NCI-H1436 treated with DMSO at 0.1 percent for 48 hours (cell line): ENCODE data around the gene AP1AR.

ENCODE experiments used
- DNase-seq: peaks from one replicate; lab custom pipeline; 2025; lab: John Stamatoyannopoulos, UW

The AP1AR gene

DNA sequence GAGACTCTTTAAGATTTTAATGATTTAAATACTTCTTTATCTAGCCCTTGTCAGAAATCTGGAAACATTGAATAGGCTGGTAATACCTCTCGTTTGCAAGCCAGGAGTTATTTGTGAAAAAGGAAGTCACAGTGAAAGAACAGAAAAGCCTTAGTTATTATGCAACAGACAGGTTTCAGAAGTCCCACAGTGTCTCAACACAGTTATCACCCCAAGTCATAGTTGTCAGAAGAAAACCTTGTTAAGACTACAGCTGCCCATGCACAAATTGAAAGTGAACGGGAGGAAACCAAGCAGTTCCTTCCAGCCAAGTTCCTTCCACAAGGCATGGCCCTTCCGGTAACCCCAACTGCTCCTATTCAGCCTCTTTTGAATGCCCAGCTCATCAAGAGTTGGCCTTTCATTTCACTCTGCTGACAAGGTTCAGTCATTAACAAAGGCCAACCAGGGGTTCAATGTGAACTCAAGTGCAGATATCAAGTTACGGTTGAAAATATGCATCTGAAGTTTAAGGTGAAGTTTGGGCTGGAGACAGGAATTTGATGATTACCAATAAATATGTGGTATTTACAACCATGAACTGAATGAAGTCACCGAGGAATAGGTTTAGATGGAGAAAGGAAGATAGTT, 81.1 kb downstream of the AP1AR start:
- no peak for DNase-seq

DNA sequence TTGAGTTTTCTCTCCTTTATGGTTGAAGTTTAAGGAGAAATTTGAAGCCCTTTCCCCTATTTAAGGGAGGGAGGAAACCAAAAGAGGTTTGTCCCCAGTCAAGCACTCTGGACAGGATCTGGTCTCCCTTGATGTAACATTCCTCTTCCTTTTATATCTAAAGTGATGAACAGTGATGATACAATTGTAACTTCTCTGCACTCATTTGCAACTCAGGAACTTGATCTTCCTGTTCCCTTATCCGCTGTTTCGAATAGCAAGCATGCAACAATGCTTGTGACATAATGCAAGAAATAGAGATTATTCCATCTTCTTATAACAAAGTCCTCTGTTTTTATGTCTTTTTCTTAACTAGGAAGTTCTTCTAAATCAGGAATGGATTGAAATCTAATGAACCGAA, 83.9 kb downstream of the AP1AR start:
- DNase-seq, result no peak

DNA sequence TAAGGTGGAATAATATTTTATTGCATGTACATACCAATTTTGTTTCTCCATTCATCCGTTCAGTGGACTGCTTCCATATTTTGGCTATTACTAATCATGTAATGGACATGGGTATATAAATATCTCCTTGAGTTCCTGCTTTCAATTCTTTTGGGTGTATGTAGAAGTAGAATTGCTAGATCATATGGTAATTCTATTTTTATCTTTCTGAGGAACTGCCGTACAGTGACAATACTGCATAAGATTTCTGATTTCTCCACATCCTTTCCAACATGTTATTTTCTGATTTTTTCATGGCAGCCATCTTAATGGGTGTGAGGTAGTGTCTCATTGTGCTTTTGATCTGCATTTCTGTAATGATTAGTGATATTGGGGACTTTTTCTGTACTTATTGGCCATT, 84.8 kb downstream of the AP1AR start:
- DNase-seq, result no peak

DNA sequence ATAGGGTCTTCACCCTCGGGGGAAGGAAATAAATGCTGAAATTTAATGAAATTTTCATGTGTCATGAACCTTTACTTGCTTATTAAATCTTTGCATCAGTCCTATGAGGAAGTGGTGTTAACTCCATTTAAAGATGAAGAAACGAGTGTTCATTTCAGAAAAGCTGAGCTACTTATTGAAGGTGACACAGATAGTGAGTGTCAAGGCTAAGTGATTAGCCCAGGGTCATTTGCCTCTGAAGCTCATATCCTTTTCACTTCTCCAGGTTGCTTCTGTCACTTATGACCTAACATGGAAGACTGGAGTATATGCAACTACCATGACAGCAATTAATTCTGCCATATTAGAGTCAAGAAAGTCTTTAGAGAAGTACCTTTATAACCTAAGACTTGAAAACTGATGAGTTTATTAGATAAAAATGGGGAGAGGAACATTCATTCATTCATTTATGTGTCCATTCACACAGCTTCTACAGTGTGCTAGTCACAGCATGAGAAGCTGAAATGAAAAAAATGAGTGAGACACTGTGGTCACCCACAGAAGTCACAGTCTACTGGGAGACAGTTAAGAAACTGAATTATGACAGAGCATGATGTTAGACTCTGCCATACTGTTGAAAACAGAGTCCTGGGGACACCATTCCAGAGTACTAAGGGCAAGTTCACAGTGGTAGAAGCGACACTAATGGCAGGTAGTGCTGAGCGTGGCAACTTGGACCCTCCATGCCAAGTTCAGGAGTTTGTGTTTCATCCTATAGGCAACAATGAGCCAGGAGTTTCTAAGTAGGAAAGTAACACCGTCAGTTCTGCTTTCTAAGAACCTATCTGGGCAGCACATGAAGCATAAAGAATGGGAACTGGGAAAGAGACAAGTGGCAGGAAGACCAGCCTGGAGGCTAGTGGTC, 86.9 kb downstream of the AP1AR start:
- DNase-seq, result no peak
